ENCODE results near the gene DENND2A. TPM values are rescaled to one million over a fixed set of nuclear protein-coding genes. Genes with fewer than 3 reads are reported as not detected.
"Not testable (repeated sequence)": the region's sequence is repeated elsewhere in the genome, so short reads cannot be mapped to it uniquely, and the experiment has no call there.

Gene DENND2A
- total RNA-seq, 1 donor from 2014 or later: 25.7 TPM

GRCh38 chr7:140526787-140527664 lies 113.6 kb downstream of the DENND2A start:
- no peak for DNase-seq (ENCODE audit: low spot score in 2 of 2)
- no peak for FAIRE-seq

DNA sequence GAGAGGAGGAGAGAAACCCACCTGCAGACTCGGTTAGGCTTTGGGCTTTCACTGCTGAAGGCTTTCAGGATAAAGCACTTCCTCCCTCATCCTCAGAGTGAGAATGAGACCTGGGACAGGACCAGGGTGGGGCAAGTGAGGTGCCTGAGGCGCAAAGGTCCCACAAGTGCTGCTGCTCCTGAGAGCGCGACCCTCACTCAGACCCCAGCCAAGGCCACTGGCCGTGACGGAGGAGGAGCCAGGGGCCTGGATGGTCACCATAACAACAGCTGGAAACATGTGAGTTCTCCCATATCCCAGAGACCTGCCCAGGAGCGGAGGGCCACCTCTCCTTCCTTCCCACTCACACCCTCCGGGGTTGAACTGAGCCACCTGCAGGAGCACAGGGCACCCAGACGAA lies 114.4 kb downstream of the DENND2A start:
- DNase-seq (ENCODE audit: low spot score in 2 of 2) (no peak), FAIRE-seq (no peak)

DNA sequence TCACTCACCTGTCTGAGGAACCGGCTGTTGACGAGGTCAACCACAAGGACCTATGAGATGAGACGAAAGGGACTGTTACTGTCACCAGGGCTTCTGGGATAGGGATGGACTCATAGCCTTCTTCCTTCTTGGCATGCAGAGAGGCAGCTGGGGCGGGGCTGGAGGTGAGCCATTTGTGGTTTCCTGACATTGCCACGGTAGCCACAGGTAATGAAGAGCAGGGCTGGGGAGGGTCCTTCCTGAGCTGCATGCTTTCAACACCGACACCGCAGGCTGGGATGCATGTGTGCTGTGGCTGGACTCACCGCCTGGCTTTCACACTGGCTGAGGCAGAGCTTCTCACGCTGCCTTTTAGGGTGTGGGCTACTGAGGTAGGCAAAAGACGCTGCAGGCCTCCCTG lies 114.9 kb downstream of the DENND2A start:
- DNase-seq (ENCODE audit: low spot score in 2 of 2) (no peak), FAIRE-seq (no peak)

GRCh38 chr7:140521421-140521820 lies 119.2 kb downstream of the DENND2A start:
- no peak for FAIRE-seq
- DNase-seq (ENCODE audit: low spot score in 2 of 2): no peak

DNA sequence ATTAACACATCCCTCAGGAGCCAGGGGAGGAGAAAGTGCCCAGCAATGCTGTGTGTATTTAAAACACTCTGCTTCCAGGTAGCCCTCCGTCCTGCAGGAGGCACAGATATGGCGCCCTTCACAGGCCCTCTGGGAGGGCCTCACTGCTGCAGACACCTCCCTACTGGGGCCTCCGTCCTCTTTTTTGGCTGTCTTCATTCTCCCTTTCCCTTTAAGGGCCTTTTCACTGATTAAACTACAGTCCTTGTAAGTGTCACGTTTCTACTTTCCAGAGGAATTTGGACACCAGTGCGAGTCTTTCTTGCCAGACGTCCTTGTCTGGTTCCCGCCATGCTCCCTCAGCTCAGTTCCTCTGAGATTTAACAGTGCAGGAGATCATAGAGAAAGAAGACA lies 121.6 kb downstream of the DENND2A start:
- no peak for FAIRE-seq

DNA sequence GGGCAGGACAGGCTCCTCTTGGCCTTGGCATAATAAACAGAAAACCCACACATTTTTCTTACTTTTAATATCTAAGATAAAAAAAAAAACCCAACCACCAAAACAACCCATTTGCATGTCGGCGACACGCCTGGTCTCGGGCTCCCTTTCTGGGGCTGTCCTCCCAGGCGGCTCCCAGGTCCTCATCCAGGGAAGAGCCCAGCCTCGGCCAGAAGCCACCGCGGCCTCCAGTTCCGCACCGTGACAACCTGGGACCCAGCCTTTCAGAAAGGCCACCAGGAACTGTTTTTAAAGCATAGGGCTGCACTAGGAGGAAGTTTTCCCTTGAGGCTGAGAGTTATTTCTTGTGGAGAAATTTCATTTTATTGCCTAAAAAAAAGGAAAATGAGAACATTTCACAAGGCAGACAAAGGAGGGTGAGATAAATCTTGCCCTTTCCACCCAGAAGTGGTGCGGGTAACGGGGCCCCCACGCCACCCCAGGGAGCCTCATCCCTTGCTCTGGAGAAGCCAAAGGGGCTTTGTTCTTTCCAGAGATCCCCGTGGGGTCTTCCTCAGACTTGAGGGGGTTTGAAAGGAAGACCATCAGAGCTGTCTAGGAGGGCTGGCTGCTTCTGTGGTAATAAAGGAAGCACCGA lies 122.1 kb downstream of the DENND2A start:
- DNase-seq (ENCODE audit: low spot score in 2 of 2) (no peak), FAIRE-seq (no peak)

More for the DNA sequence above, 121.6 kb downstream of the DENND2A start:
- DNase-seq (ENCODE audit: low spot score in 2 of 2): no peak

GRCh38 chr7:140517546-140518369 lies 122.9 kb downstream of the DENND2A start:
- peak; percentile 63 to 92 for DNase-seq (ENCODE audit: low spot score in 2 of 2)
- FAIRE-seq: no peak

GRCh38 chr7:140512317-140513000 lies 128.2 kb downstream of the DENND2A start:
- no peak for FAIRE-seq
- DNase-seq (ENCODE audit: low spot score in 2 of 2): no peak

DNA sequence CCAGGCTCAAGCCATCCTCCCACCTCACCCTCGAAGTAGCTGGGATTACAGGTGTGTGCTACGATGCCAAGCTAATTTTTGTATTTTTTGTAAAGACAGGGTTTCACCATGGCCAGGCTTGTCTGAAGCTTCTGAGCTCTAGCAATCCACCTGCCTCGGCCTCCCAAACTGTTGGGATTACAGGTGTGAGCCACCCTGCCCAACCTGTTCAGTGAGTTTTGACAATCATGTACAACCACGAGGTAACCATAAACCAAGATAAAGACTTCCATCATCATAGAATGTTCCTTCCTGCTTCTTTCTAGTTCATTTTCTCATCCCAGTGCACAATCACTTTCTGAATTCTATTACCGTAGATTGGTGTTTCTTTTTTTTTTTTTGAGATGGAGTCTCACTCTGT lies 130.8 kb downstream of the DENND2A start:
- DNase-seq (ENCODE audit: low spot score in 2 of 2) (no peak), FAIRE-seq (no peak)

DNA sequence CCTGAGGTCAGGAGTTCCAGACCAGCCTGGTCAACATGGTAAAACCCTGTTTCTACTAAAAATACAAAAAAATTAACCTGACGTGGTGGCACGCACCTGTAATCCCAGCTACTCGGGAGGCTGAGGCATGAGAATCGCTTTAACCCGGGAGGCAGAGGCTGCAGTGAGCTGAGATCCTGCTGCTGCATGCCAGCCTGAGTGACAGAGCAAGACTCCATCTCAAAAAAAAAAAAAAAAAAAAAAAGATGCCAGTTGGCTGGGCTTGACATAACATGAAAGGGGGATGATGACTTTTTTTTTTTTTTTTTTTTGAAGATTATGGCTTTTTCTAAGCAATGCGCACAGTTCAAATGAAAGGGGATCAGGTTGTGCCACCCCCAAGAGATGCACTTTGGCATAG lies 133.1 kb downstream of the DENND2A start:
- not testable (repeated sequence) for FAIRE-seq; DNase-seq (ENCODE audit: low spot score in 2 of 2)

- peak in 1 of 2 donors; percentile 34 for DNase-seq (ENCODE audit: low spot score in 2 of 2)
- FAIRE-seq: no peak
These were observed 133.7 kb downstream of the DENND2A start for GRCh38 chr7:140506788-140507464.

DNA sequence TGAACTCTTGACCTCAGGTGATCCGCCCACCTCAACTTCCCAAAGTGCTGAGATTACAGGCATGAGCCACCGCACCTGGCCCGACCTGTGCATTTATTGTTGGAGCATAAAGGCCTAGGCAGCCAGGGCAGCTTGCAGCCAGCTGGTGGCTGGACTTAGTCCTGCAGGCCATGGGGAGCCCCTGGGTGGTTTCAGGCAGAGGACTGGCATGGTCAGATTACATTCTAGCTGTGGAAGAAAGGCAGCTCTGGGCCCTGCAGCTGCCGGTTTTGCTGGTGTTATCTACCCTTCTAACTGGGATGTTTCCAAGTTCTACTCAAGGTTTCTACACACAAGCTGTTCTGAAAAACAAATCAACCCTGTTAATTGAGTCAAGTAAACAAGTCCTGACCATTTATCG lies 138.6 kb downstream of the DENND2A start:
- DNase-seq (ENCODE audit: low spot score in 2 of 2): no peak
- FAIRE-seq: no peak

- not testable (repeated sequence) for FAIRE-seq; DNase-seq (ENCODE audit: low spot score in 2 of 2)
These were observed 142.8 kb downstream of the DENND2A start for GRCh38 chr7:140497807-140498206.

DNA sequence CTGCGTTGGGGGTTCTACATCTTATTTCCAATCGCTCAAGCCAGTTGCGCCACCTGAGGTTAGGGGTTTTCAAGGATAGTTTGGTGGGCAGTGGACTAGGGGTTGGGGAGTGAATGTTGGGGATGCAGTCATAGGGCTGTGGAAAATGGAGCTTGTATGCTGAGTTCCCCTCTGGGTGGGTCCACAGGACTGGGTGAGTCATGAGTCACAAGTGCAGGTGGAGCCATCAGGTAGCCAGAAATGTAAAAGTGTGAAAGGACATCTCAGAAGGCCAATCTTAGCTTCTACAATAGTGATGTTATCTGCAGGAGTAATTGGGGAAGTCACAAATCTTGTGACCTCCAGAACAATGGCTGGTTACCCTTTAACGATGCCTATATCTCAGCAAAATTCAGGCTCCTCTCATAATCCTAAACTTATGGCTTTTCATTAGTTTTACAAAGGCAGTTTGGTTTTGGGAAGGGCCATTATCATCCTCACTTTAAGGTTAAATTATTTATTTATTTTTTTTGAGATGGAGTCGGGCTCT lies 143.3 kb downstream of the DENND2A start:
- no peak for FAIRE-seq

GRCh38 chr7:140495514-140496097 lies 145.0 kb downstream of the DENND2A start:
- no peak for FAIRE-seq
- DNase-seq (ENCODE audit: low spot score in 2 of 2): no peak

More for the DNA sequence above, 143.3 kb downstream of the DENND2A start:
- no peak for DNase-seq (ENCODE audit: low spot score in 2 of 2)

- FAIRE-seq: no peak
- no peak for DNase-seq (ENCODE audit: low spot score in 2 of 2)
These were observed 145.7 kb downstream of the DENND2A start for GRCh38 chr7:140494867-140495266.

DNA sequence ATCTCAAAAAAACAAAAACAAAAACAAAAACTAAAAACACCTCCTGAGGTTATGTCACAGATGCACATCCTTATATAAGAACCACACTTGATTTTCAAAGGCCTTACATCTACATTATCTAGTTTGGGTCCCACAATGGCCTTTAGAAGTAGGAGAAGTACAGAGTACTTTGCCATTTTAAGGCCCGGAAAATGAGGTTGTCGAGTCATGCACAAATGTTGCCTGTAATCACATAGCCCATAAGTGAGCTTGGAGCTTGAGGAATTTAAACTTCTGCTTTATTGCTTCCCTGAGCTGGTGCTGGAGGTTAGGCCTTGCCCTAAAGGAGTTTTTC lies 151.6 kb downstream of the DENND2A start:
- FAIRE-seq (no peak), DNase-seq (ENCODE audit: low spot score in 2 of 2) (no peak)

GRCh38 chr7:140485500-140486265 lies 154.9 kb downstream of the DENND2A start:
- no peak for FAIRE-seq

More at GRCh38 chr7:140485500-140486265, 154.9 kb downstream of the DENND2A start:
- DNase-seq (ENCODE audit: low spot score in 2 of 2): no peak
